BJ (cell line): ENCODE data around the gene RTN4R. TPM values are rescaled to one million over a fixed set of nuclear protein-coding genes. Genes with fewer than 3 reads are reported as not detected.

Experiments
- CTCF ChIA-PET: fragments of 350-600 bp; formaldehyde crosslinking; extraction: SDS; loops from one replicate; lab custom pipeline; 2021; ENCODE audit warnings: antibody characterized with exemption, inconsistent platforms; lab: Yijun Ruan, JAX
- POLR2A ChIA-PET: fragments of 300-600 bp; sonication (Branson Sonifier 250); formaldehyde crosslinking; extraction: SDS; loops from one replicate; lab custom pipeline; 2021; ENCODE audit warnings: antibody characterized with exemption; lab: Charles Lee
- DNase-seq: peaks from one replicate; pipeline ENCODE4 v3.0.0-alpha.2; 2011; ENCODE audit warnings: low read depth
- H3K27me3 ChIP-seq: 2 replicates; pipeline ENCODE4 v1.6.0; 2011; ENCODE audit warnings: low read length; ENCODE audit not compliant: control insufficient read depth, insufficient read depth
- H3K36me3 ChIP-seq: 2 replicates; pipeline ENCODE4 v1.5.1; 2011; ENCODE audit warnings: low read length; ENCODE audit not compliant: control insufficient read depth, insufficient read depth
- H3K4me3 ChIP-seq: 2 replicates; pipeline ENCODE4 v1.5.1; 2011; ENCODE audit warnings: low read depth, mild to moderate bottlenecking, control low read depth, low read length
- CTCF ChIP-seq: IDR thresholded peaks from 2 replicates; pipeline ENCODE4 v1.5.1; 2011; ENCODE audit warnings: low read depth, mild to moderate bottlenecking, control low read depth, inconsistent platforms, low read length, moderate library complexity; ENCODE audit not compliant: insufficient read depth
- polyA plus RNA-seq: library from polyadenylated mRNA; depleted of rRNA; stranded (reverse); fragments of >200 nt; gene quantifications from 2 replicates; pipeline ENCODE4 v1.2.3, GENCODE V29; 2011

The RTN4R gene
- polyA plus RNA-seq, 1 experiment = 0.77 TPM

- H3K4me3 ChIP-seq = no peak overlapping the region
- ChIA-PET POLR2A (no interaction called here), CTCF (interaction anchor here (1.9 kb wide), 1 partner anchor 79 kb away, joined by 6 read pairs; no protein-coding TSS in a partner anchor)
- no peak for DNase-seq
- no peaks in the 10 kb centered on the region for H3K36me3 ChIP-seq
- no peak for TF ChIP-seq CTCF
- H3K27me3 ChIP-seq = 0 out of 2 replicates have a peak, but pooled peaks cover 2% of the 10 kb centered on the region
Observed at GRCh38 chr22:20236052-20236717, 31.9 kb downstream of the RTN4R start.

DNA sequence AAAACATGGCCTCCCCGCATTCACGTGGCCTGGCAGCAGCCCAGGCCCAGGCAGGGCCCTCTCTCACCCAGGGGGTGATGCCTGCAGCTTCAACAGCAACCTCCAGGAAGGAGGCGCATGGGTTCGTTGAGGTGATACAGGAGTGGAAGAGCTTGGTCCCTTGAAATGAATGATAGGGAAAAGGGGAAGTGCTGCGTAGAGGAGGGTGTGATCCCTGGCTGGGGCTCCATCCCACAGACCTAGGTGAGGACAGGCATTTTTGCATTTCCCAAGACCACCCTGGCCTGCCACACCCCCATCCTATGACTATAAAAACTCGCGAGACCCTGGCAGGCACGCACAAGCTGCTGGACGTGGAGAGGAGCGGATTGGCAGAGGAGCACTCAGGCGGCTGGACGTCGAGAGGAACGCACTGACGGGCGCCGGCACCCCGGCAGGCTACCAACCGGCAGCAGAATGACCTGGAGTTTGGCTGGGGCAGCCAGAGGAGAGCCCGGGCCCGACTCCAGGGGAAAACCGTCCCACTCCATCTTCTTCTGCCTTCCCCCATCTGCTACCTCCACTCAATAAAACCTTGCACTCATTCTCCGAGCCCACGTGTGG lies 32.6 kb downstream of the RTN4R start:
- ChIA-PET POLR2A (no interaction called here), CTCF (no interaction called here)
- no peak for TF ChIP-seq CTCF
- no peak for DNase-seq
- Histone ChIP-seq H3K36me3 (no peaks in the 10 kb centered on the region), H3K4me3 (no peak overlapping the region), H3K27me3 (0 out of 2 replicates have a peak, but pooled peaks cover 3% of the 10 kb centered on the region)

GRCh38 chr22:20234760-20235388 lies 33.2 kb downstream of the RTN4R start:
- POLR2A ChIA-PET = no interaction called here
- no peak for TF ChIP-seq CTCF
- CTCF ChIA-PET = no interaction called here
- DNase-seq = no peak
- H3K36me3 ChIP-seq = no peaks in the 10 kb centered on the region
- no peak overlapping the region for H3K4me3 ChIP-seq
- 0 out of 2 replicates have a peak, but pooled peaks cover 3% of the 10 kb centered on the region for H3K27me3 ChIP-seq

DNA sequence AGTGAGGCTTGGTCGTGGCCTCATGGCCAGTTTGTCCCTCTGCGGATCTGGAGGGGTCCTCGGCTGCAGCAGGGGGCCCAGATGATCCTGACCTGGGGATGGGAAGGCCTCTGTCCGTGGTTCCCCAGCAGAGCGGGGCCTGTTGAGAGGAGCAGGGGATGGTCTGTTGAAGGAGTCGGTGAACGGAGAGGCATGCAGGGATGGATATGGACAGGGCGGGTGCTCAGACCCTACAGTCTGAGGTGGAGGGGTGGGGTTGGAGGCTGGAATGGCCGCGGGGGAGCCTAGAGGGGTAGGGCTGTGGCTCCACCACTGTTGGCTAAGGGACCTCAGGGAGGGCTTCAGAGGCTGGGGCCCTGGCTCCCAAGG lies 33.8 kb downstream of the RTN4R start:
- no peak for DNase-seq
- TF ChIP-seq CTCF = no peak
- ChIA-PET POLR2A (no interaction called here), CTCF (no interaction called here)
- H3K4me3 ChIP-seq = no peak overlapping the region
- 0 out of 2 replicates have a peak, but pooled peaks cover 6% of the 10 kb centered on the region for H3K27me3 ChIP-seq
- no peaks in the 10 kb centered on the region for H3K36me3 ChIP-seq
